IMR-90 (cell line): Measurements from ENCODE around the gene FBXO9. TPM values are rescaled to one million over a fixed set of nuclear protein-coding genes. Genes with fewer than 3 reads are reported as not detected.
A peak's percentile ranks its signal among the peaks of the same experiment; 100 is the strongest.

Experiments used
- ATAC-seq: fragments of 200-7000 bp; cut with Tn5 transposase; 2 replicates; pipeline ENCODE4 v1.9.1; 2020; ENCODE audit warnings: low read depth, mild to moderate bottlenecking, moderate library complexity
- BruUV-seq: library from RNA; stranded (reverse); fragments of 400-500 nt; replicated peaks from 2 replicates; lab custom pipeline; 2021; lab: Mats Ljungman, UMichigan
- CTCF ChIA-PET: fragments of 300-600 bp; formaldehyde crosslinking; extraction: SDS; loops from one replicate; lab custom pipeline; 2021; ENCODE audit warnings: antibody characterized with exemption; lab: Yijun Ruan, JAX
- POLR2A ChIA-PET: fragments of 300-600 bp; sonication (Branson Sonifier 250); formaldehyde crosslinking; loops from one replicate; lab custom pipeline; 2022; ENCODE audit warnings: antibody characterized with exemption; ENCODE audit not compliant: unreplicated experiment; lab: Charles Lee
- DNase-seq: peaks from one replicate; pipeline ENCODE4 v3.0.0; 2013
- H2AFZ ChIP-seq: replicated peaks from 2 replicates; pipeline ENCODE3; 2013; ENCODE audit warnings: low read length, mild to moderate bottlenecking; ENCODE audit not compliant: poor library complexity
- H2AK5ac ChIP-seq: 2 replicates; pipeline ENCODE4 v1.6.1; 2013; ENCODE audit warnings: low read depth, low read length, inconsistent platforms
- H2AK9ac ChIP-seq: replicated peaks from 2 replicates; pipeline ENCODE3; 2013; ENCODE audit warnings: mild to moderate bottlenecking, low read depth, low read length, moderate library complexity; ENCODE audit not compliant: poor library complexity
- H2BK120ac ChIP-seq: 2 replicates; pipeline ENCODE4 v1.6.1; 2013; ENCODE audit warnings: low read depth, low read length, inconsistent platforms
- H2BK15ac ChIP-seq: 3 replicates; pipeline ENCODE4 v1.6.1; 2013; ENCODE audit warnings: low read depth, low read length, inconsistent platforms
- H2BK20ac ChIP-seq: 2 replicates; pipeline ENCODE4 v1.6.1; 2013; ENCODE audit warnings: low read depth, mild to moderate bottlenecking, inconsistent platforms, low read length, moderate library complexity
- H2BK5ac ChIP-seq: 2 replicates; pipeline ENCODE4 v1.6.1; 2013; ENCODE audit warnings: mild to moderate bottlenecking, low read depth, low read length, inconsistent platforms; ENCODE audit not compliant: poor library complexity, severe bottlenecking
- H3K14ac ChIP-seq: replicated peaks from 2 replicates; pipeline ENCODE4 v1.6.1; 2013; ENCODE audit warnings: low read depth, low read length, inconsistent platforms
- H3K18ac ChIP-seq: 2 replicates; pipeline ENCODE4 v1.6.1; 2013; ENCODE audit warnings: low read depth, low read length, control low read depth
- H3K23ac ChIP-seq: 2 replicates; pipeline ENCODE4 v1.6.1; 2013; ENCODE audit warnings: low read depth, low read length, inconsistent platforms
- H3K27ac ChIP-seq: 2 replicates; pipeline ENCODE4 v1.5.1; 2013; ENCODE audit warnings: mild to moderate bottlenecking, control low read depth, low read length; ENCODE audit not compliant: insufficient read depth
- H3K27me3 ChIP-seq: 2 replicates; pipeline ENCODE4 v1.6.1; 2013; ENCODE audit warnings: low read length; ENCODE audit not compliant: control insufficient read depth, insufficient read depth
- H3K36me3 ChIP-seq: 2 replicates; pipeline ENCODE4 v1.6.1; 2013; ENCODE audit warnings: low read length, mixed read lengths; ENCODE audit not compliant: control insufficient read depth, insufficient read depth
- H3K4ac ChIP-seq: 2 replicates; pipeline ENCODE4 v1.6.1; 2013; ENCODE audit warnings: low read depth, low read length, inconsistent platforms
- H3K4me1 ChIP-seq: 2 replicates; pipeline ENCODE4 v1.6.1; 2013; ENCODE audit warnings: low read length, mixed read lengths; ENCODE audit not compliant: control insufficient read depth, insufficient read depth
- H3K4me2 ChIP-seq: 2 replicates; pipeline ENCODE4 v1.6.1; 2013; ENCODE audit warnings: low read depth, mild to moderate bottlenecking, control low read depth, low read length, moderate library complexity
- H3K4me3 ChIP-seq: 2 replicates; pipeline ENCODE4 v1.5.1; 2013; ENCODE audit warnings: low read depth, mild to moderate bottlenecking, control low read depth, low read length, moderate library complexity; ENCODE audit not compliant: insufficient read depth
- H3K56ac ChIP-seq: 2 replicates; pipeline ENCODE4 v1.6.1; 2013; ENCODE audit warnings: low read length, inconsistent platforms; ENCODE audit not compliant: insufficient read depth; ENCODE audit errors: extremely low read depth
- H3K79me1 ChIP-seq, 2 experiments: 2 replicates each; pipeline ENCODE4 v1.6.1; 2013; ENCODE audit warnings: low read length in 2 of 2, inconsistent platforms in 1 of 2, low read depth in 1 of 2
- H3K9ac ChIP-seq: 2 replicates; pipeline ENCODE4 v1.6.1; 2013; ENCODE audit warnings: low read depth, low read length, control low read depth
- H3K9me1 ChIP-seq: 2 replicates; pipeline ENCODE4 v1.6.1; 2013; ENCODE audit warnings: low read length, inconsistent platforms; ENCODE audit not compliant: insufficient read depth
- H3K9me3 ChIP-seq: 2 replicates; pipeline ENCODE4 v1.6.1; 2013; ENCODE audit warnings: low read length; ENCODE audit not compliant: control insufficient read depth, insufficient read depth
- H4K20me1 ChIP-seq: 2 replicates; pipeline ENCODE4 v1.6.1; 2013; ENCODE audit warnings: low read length, inconsistent platforms; ENCODE audit not compliant: insufficient read depth
- H4K5ac ChIP-seq: 2 replicates; pipeline ENCODE4 v1.6.1; 2013; ENCODE audit warnings: mild to moderate bottlenecking, low read depth, low read length, control low read depth
- H4K8ac ChIP-seq, 2 experiments: 2 replicates each; pipeline ENCODE4 v1.6.1; 2013; ENCODE audit warnings: low read depth in 2 of 2, low read length in 2 of 2, control low read depth in 1 of 2, inconsistent platforms in 1 of 2
- H4K91ac ChIP-seq: 2 replicates; pipeline ENCODE4 v1.6.1; 2013; ENCODE audit warnings: low read depth, low read length, inconsistent platforms; ENCODE audit not compliant: insufficient read depth
- BHLHE40 ChIP-seq: fragments of 150-350 bp; IDR thresholded peaks from 2 replicates; pipeline ENCODE4 v1.6.1; 2016; ENCODE audit warnings: mild to moderate bottlenecking, low read depth, low read length
- CEBPB ChIP-seq: IDR thresholded peaks from 2 replicates; pipeline ENCODE4 v1.6.1; 2012; ENCODE audit warnings: low read depth, low read length, improper control_type of control experiment
- CHD1 ChIP-seq: IDR thresholded peaks from 2 replicates; pipeline ENCODE4 v1.6.1; 2012; ENCODE audit warnings: low read depth, low read length, improper control_type of control experiment
- FOS ChIP-seq: fragments of 150-350 bp; IDR thresholded peaks from 2 replicates; pipeline ENCODE4 v1.6.1; 2016; ENCODE audit warnings: low read depth, low read length
- MAFK ChIP-seq: IDR thresholded peaks from 2 replicates; pipeline ENCODE4 v1.6.1; 2012; ENCODE audit warnings: low read depth, low read length, improper control_type of control experiment
- MAZ ChIP-seq: IDR thresholded peaks from 2 replicates; pipeline ENCODE4 v1.6.1; 2012; ENCODE audit warnings: low read depth, mild to moderate bottlenecking, low read length, improper control_type of control experiment, moderate library complexity, borderline replicate concordance
- MXI1 ChIP-seq: IDR thresholded peaks from 2 replicates; pipeline ENCODE4 v1.6.1; 2012; ENCODE audit warnings: low read depth, mild to moderate bottlenecking, low read length, moderate library complexity, borderline replicate concordance
- NFE2L2 ChIP-seq: fragments of 150-350 bp; IDR thresholded peaks from 2 replicates; pipeline ENCODE4 v1.6.1; 2016; ENCODE audit warnings: low read depth, mild to moderate bottlenecking, low read length
- POLR2A ChIP-seq: IDR thresholded peaks from 2 replicates; pipeline ENCODE4 v1.6.1; 2012; ENCODE audit warnings: mild to moderate bottlenecking, low read depth, low read length
- RAD21 ChIP-seq: IDR thresholded peaks from 2 replicates; pipeline ENCODE4 v1.6.1; 2012; ENCODE audit warnings: low read length, improper control_type of control experiment
- RCOR1 ChIP-seq: IDR thresholded peaks from 2 replicates; pipeline ENCODE4 v1.6.1; 2012; ENCODE audit warnings: mild to moderate bottlenecking, low read length, improper control_type of control experiment; ENCODE audit not compliant: insufficient replicate concordance
- RFX5 ChIP-seq: IDR thresholded peaks from 2 replicates; pipeline ENCODE4 v1.8.0; 2012; ENCODE audit warnings: low read depth, mild to moderate bottlenecking, low read length, moderate library complexity
- SMC3 ChIP-seq: fragments of 150-350 bp; IDR thresholded peaks from 2 replicates; pipeline ENCODE4 v1.6.1; 2016; ENCODE audit warnings: low read depth, mild to moderate bottlenecking, antibody characterized with exemption, low read length, moderate library complexity
- WGBS, 2 experiments: methylation state at CpG; one replicate each; pipeline versions ENCODE4 v1.1.5 to v1.1.7; 2013; ENCODE audit warnings: missing lambda C conversion rate in 2 of 2; ENCODE audit not compliant: insufficient read length in 1 of 2; ENCODE audit errors: extremely low coverage in 2 of 2; 5-methylcytosine and 5-hydroxymethylcytosine counted together
- dilution Hi-C: fragments of 300-500 bp; cut with HindIII; formaldehyde crosslinking; loops from one replicate; pipeline ENCODE4 v1.14.3; 2018; ENCODE audit warnings: low sequenced_read_pairs; ENCODE audit not compliant: unreplicated experiment
- in situ Hi-C: fragments of 300-500 bp; cut with MboI; formaldehyde crosslinking; loops from 3 replicates; pipeline ENCODE4 v1.14.3; 2019; ENCODE audit warnings: low sequenced_read_pairs, inconsistent platforms, mixed read lengths
- intact Hi-C: fragments of 100-400 bp; cut with micrococcal nuclease; formaldehyde crosslinking; loops from 2 replicates; pipeline ENCODE4 v1.10.0; 2022
- polyA plus RNA-seq, 3 experiments: library from polyadenylated mRNA; depleted of rRNA; stranded (reverse); fragments of >200 nt; gene quantifications; 2 replicates each; pipeline ENCODE4 v1.2.3, GENCODE V29; 2012; ENCODE audit warnings: low replicate concordance in 1 of 3
- total RNA-seq: library from RNA; depleted of rRNA; stranded (reverse); fragments of >200 nt; gene quantifications from 2 replicates; pipeline ENCODE4 v1.2.3, GENCODE V29; 2012
- TF ChIP-seq, protein P1 (sequence below): conservative IDR thresholded peaks from 2 replicates; pipeline ENCODE4 v1.5.1; 2012; ENCODE audit warnings: mild to moderate bottlenecking, low read depth, low read length, improper control_type of control experiment
- TF ChIP-seq, protein P2 (sequence below): fragments of 150-350 bp; IDR thresholded peaks from 2 replicates; pipeline ENCODE4 v1.6.1; 2017; ENCODE audit warnings: mild to moderate bottlenecking, antibody characterized with exemption, low read length, low read depth

FBXO9 gene
- total and polyA plus RNA-seq, 2 of the 4 experiments (the other 2 are of a cell fraction): 49.6 to 65.9 TPM

GRCh38 chr6:53041356-53041755 lies 23.8 kb upstream of the FBXO9 start:
- no TSS peak for BruUV-seq
- peak overlapping the region; percentile 94 for H3K23ac ChIP-seq
- H4K91ac ChIP-seq: peak overlapping the region; percentile 99
- in situ Hi-C loops: no loop called here
- H3K36me3 ChIP-seq: peaks cover 21% of the 10 kb centered on the region; the same call in 1 of the 2 replicates
- WGBS, 2 experiments: no CpG with 5 or more reads among the region's 4 CpGs
- H3K18ac ChIP-seq: peak overlapping the region; percentile 84
- POLR2A ChIA-PET: no interaction called here
- H4K8ac ChIP-seq: peak overlapping the region; percentile 75 to 93
- no peaks in the 10 kb centered on the region for H3K9me3 ChIP-seq
- H3K4me3 ChIP-seq: no peak overlapping the region
- H3K56ac ChIP-seq: peak overlapping the region; percentile 78; the same call in 1 of the 2 replicates
- peak overlapping the region; percentile 72 for H4K5ac ChIP-seq
- peak overlapping the region; percentile 97 for H3K27ac ChIP-seq
- H3K4me1 ChIP-seq: peaks cover 19% of the 10 kb centered on the region
- dilution Hi-C loops: no loop called here
- H4K20me1 ChIP-seq: 0 out of 2 replicates have a peak, but pooled peaks cover under 1% of the 10 kb centered on the region
- peak overlapping the region; percentile 99 for H2BK5ac ChIP-seq
- H2AK5ac ChIP-seq: peak overlapping the region; percentile 99
- intact Hi-C loops: no loop called here
- peak overlapping the region; percentile 99 for H2BK120ac ChIP-seq
- H2BK15ac ChIP-seq: peak overlapping the region; percentile 99; the same call in 2 of the 3 replicates
- H3K4me2 ChIP-seq: peak overlapping the region; percentile 81
- H3K9ac ChIP-seq: peak overlapping the region; percentile 65
- TF ChIP-seq NFE2L2 (no peak), MAZ (no peak), RAD21 (no peak), FOS (no peak), RCOR1 (no peak), CEBPB (no peak), RFX5 (no peak), MAFK (no peak), BHLHE40 (no peak), SMC3 (no peak), CHD1 (no peak), MXI1 (no peak), POLR2A (no peak)
- TF ChIP-seq, protein P1, sequence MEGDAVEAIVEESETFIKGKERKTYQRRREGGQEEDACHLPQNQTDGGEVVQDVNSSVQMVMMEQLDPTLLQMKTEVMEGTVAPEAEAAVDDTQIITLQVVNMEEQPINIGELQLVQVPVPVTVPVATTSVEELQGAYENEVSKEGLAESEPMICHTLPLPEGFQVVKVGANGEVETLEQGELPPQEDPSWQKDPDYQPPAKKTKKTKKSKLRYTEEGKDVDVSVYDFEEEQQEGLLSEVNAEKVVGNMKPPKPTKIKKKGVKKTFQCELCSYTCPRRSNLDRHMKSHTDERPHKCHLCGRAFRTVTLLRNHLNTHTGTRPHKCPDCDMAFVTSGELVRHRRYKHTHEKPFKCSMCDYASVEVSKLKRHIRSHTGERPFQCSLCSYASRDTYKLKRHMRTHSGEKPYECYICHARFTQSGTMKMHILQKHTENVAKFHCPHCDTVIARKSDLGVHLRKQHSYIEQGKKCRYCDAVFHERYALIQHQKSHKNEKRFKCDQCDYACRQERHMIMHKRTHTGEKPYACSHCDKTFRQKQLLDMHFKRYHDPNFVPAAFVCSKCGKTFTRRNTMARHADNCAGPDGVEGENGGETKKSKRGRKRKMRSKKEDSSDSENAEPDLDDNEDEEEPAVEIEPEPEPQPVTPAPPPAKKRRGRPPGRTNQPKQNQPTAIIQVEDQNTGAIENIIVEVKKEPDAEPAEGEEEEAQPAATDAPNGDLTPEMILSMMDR: no peak
- TF ChIP-seq, protein P2, sequence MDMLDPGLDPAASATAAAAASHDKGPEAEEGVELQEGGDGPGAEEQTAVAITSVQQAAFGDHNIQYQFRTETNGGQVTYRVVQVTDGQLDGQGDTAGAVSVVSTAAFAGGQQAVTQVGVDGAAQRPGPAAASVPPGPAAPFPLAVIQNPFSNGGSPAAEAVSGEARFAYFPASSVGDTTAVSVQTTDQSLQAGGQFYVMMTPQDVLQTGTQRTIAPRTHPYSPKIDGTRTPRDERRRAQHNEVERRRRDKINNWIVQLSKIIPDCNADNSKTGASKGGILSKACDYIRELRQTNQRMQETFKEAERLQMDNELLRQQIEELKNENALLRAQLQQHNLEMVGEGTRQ: no peak
- CTCF ChIA-PET: interaction anchor here (0.6 kb wide), 1 partner anchor 1809 kb away, joined by 5 read pairs; no protein-coding TSS in a partner anchor
- ATAC-seq: peak; percentile 46; the same call in 1 of the 2 replicates
- H3K27me3 ChIP-seq: no peaks in the 10 kb centered on the region
- H3K14ac ChIP-seq: peak overlapping the region; percentile 97
- peak overlapping the region; percentile 99 for H3K4ac ChIP-seq
- peaks cover 6% of the 10 kb centered on the region for H3K9me1 ChIP-seq
- peak overlapping the region; percentile 88 for H2AK9ac ChIP-seq
- peak; percentile 74 for DNase-seq
- H3K79me1 ChIP-seq: peaks cover 9 to 34% of the 10 kb centered on the region in 2 experiments; a peak in 3 of 4 replicates
- H2AFZ ChIP-seq: peak overlapping the region; percentile 56
- H2BK20ac ChIP-seq: peak overlapping the region; percentile 99
